Sigmoid colon (tissue), 7 donors: ENCODE measurements around the gene IFT43. TPM values are rescaled to one million over a fixed set of nuclear protein-coding genes. Genes with fewer than 3 reads are reported as not detected.

Experiments
- DNase-seq: peaks from one replicate; pipeline ENCODE4 v3.0.0-alpha.2; 2019
- H3K27ac ChIP-seq, 4 donors: fragments of 200-600 bp; sonication (generic); one replicate each; pipeline ENCODE4 v1.5.1; 2016 to 2019; ENCODE audit warnings: mild to moderate bottlenecking in 1 of 4
- H3K27me3 ChIP-seq, 3 donors: fragments of 200-600 bp; sonication (generic); one replicate each; pipeline ENCODE4 v1.5.1; 2019; ENCODE audit warnings: mild to moderate bottlenecking in 1 of 3
- H3K36me3 ChIP-seq, 4 donors: fragments of 200-600 bp; sonication (generic); one replicate each; pipeline ENCODE4 v1.5.1; 2016 to 2019
- H3K4me1 ChIP-seq, 4 donors: fragments of 200-600 bp; sonication (generic); one replicate each; pipeline ENCODE4 v1.5.1; 2017 to 2019
- H3K4me3 ChIP-seq, 4 donors: fragments of 200-600 bp; sonication (generic); one replicate each; pipeline ENCODE4 v1.5.1; 2017 to 2019; ENCODE audit warnings: mild to moderate bottlenecking in 2 of 4, moderate library complexity in 1 of 4
- H3K9me3 ChIP-seq, 4 donors: fragments of 200-600 bp in 3 of 4; sonication (generic) in 3 of 4; one replicate each; pipeline versions ENCODE4 v1.5.1 to v1.6.1; 2013 to 2019
- CTCF ChIP-seq, 4 experiments: fragments of 450-650 bp in 3 of 4; fragments of 200-600 bp in 1 of 4; IDR thresholded peaks; one replicate each; pipeline ENCODE4 v1.5.1; 2016 to 2019; ENCODE audit warnings: antibody characterized with exemption in 4 of 4, mild to moderate bottlenecking in 3 of 4, moderate library complexity in 2 of 4
- EP300 ChIP-seq, 4 donors: sonication (generic); formaldehyde crosslinking; IDR thresholded peaks; one replicate each; pipeline ENCODE4 v1.6.1; 2017; ENCODE audit warnings: antibody characterized with exemption in 4 of 4
- POLR2A ChIP-seq, 2 donors: fragments of 450-650 bp; IDR thresholded peaks; one replicate each; pipeline ENCODE4 v1.6.1; 2016; ENCODE audit warnings: antibody characterized with exemption in 2 of 2, mild to moderate bottlenecking in 2 of 2, moderate library complexity in 2 of 2
- POLR2AphosphoS5 ChIP-seq, 4 donors: sonication (generic); formaldehyde crosslinking; IDR thresholded peaks; one replicate each; pipeline ENCODE4 v1.6.1; 2017; ENCODE audit warnings: antibody characterized with exemption in 4 of 4
- WGBS, 2 donors: extraction: QIAGEN DNeasy Blood & Tissue Kit; methylation state at CpG; one replicate each; pipeline ENCODE4 v1.1.7; 2013; 5-methylcytosine and 5-hydroxymethylcytosine counted together
- intact Hi-C: fragments of 100-400 bp; cut with DNase I; formaldehyde crosslinking; loops from one replicate; pipeline ENCODE4 v1.15.1; 2023
- polyA plus RNA-seq, 3 donors: library from polyadenylated mRNA; stranded (reverse); fragments of 200-250 nt; gene quantifications; one replicate each; pipeline ENCODE4 v1.2.3, GENCODE V29; 2013
- total RNA-seq, 4 donors: library from RNA; depleted of rRNA; stranded (reverse); fragments of >200 nt; gene quantifications; one replicate each; pipeline ENCODE4 v1.1.0, GENCODE V29; 2016
- donor health status: healthy with polysubstance abuse.
- donor health status: Bipolar disorder and iron deficiency.
- donor health status: healthy.

IFT43 gene
- total and polyA plus RNA-seq, 7 donors = 31.4 to 63.7 (median 42.8) TPM

GRCh38 chr14:76106188-76106587 is 120.6 kb downstream of the IFT43 start:
- WGBS, 2 donors = 83 to 84% methylated on average over 2 of the region's 2 CpGs
- no peak overlapping the region for H3K4me3 ChIP-seq
- H3K36me3 ChIP-seq = no peaks in the 10 kb centered on the region
- intact Hi-C loops = no loop called here
- TF ChIP-seq POLR2AphosphoS5 (IDR thresholded peaks at IDR 0.05) = no peak
- H3K9me3 ChIP-seq = no peaks in the 10 kb centered on the region
- H3K27ac ChIP-seq = no peak overlapping the region
- H3K4me1 ChIP-seq = peaks cover 0 to 26% (median 24%) of the 10 kb centered on the region in 4 donors
- H3K27me3 ChIP-seq = no peaks in the 10 kb centered on the region
- DNase-seq = no peak

- intact Hi-C loops = no loop called here
- Histone ChIP-seq H3K4me1 (no peaks in the 10 kb centered on the region), H3K27me3 (no peaks in the 10 kb centered on the region), H3K4me3 (no peak overlapping the region), H3K36me3 (no peaks in the 10 kb centered on the region), H3K27ac (no peak overlapping the region), H3K9me3 (no peaks in the 10 kb centered on the region)
- no peak for DNase-seq
- 79 to 80% methylated on average over 14 of the region's 14 CpGs for WGBS, 2 donors
- TF ChIP-seq POLR2A (IDR thresholded peaks at IDR 0.05) (no peak), EP300 (IDR thresholded peaks at IDR 0.05) (no peak), POLR2AphosphoS5 (IDR thresholded peaks at IDR 0.05) (peak in 1 of 4 donors; percentile 39), CTCF (IDR thresholded peaks at IDR 0.05) (no peak)
Observed at GRCh38 chr14:76109087-76109880, 123.7 kb downstream of the IFT43 start.

GRCh38 chr14:76112889-76113624 is 127.5 kb downstream of the IFT43 start:
- Histone ChIP-seq H3K9me3 (no peaks in the 10 kb centered on the region), H3K4me1 (peaks cover 0 to 11% (median 4%) of the 10 kb centered on the region in 4 donors), H3K27ac (no peak overlapping the region), H3K27me3 (no peaks in the 10 kb centered on the region), H3K4me3 (no peak overlapping the region), H3K36me3 (no peaks in the 10 kb centered on the region)
- 65 to 68% methylated on average over 22 of the region's 22 CpGs for WGBS, 2 donors
- intact Hi-C loops = no loop called here
- TF ChIP-seq POLR2AphosphoS5 (IDR thresholded peaks at IDR 0.05) (no peak), EP300 (IDR thresholded peaks at IDR 0.05) (no peak), POLR2A (IDR thresholded peaks at IDR 0.05) (no peak), CTCF (IDR thresholded peaks at IDR 0.05) (no peak)
- no peak for DNase-seq

GRCh38 chr14:76113691-76114090 is 128.1 kb downstream of the IFT43 start:
- H3K27me3 ChIP-seq = no peaks in the 10 kb centered on the region
- no peak for TF ChIP-seq POLR2A (IDR thresholded peaks at IDR 0.05)
- TF ChIP-seq CTCF (IDR thresholded peaks at IDR 0.05) = no peak
- H3K4me1 ChIP-seq = peaks cover 0 to 13% (median 4%) of the 10 kb centered on the region in 4 donors
- no peak overlapping the region for H3K27ac ChIP-seq
- H3K4me3 ChIP-seq = no peak overlapping the region
- DNase-seq = no peak
- H3K9me3 ChIP-seq = no peaks in the 10 kb centered on the region
- H3K36me3 ChIP-seq = no peaks in the 10 kb centered on the region
- 52 to 63% methylated on average over 8 of the region's 8 CpGs for WGBS, 2 donors
- intact Hi-C loops = no loop called here

GRCh38 chr14:76115010-76115422 is 129.5 kb downstream of the IFT43 start:
- H3K36me3 ChIP-seq = no peaks in the 10 kb centered on the region
- H3K9me3 ChIP-seq = no peaks in the 10 kb centered on the region
- no peaks in the 10 kb centered on the region for H3K27me3 ChIP-seq
- 75 to 77% methylated on average over 2 of the region's 2 CpGs for WGBS, 2 donors
- intact Hi-C loops = no loop called here
- no peak overlapping the region for H3K4me3 ChIP-seq
- DNase-seq = no peak
- TF ChIP-seq CTCF (IDR thresholded peaks at IDR 0.05) (no peak), POLR2AphosphoS5 (IDR thresholded peaks at IDR 0.05) (no peak), POLR2A (IDR thresholded peaks at IDR 0.05) (no peak), EP300 (IDR thresholded peaks at IDR 0.05) (no peak)
- H3K4me1 ChIP-seq = peaks cover 0 to 13% (median 4%) of the 10 kb centered on the region in 4 donors
- no peak overlapping the region for H3K27ac ChIP-seq
